ENCODE measurements around the gene IRX1.

- peak in 3 of 4 experiments; percentile 37 to 51 (median 38) for TF ChIP-seq CTCF (IDR thresholded peaks at IDR 0.05)
- TF ChIP-seq POLR2A (IDR thresholded peaks at IDR 0.05) = no peak
- no peak for TF ChIP-seq POLR2AphosphoS5 (IDR thresholded peaks at IDR 0.05)
Observed at GRCh38 chr5:3602785-3603502, 7.3 kb downstream of the IRX1 start.

Measured in prostate gland (tissue), 2 donors.